Hindlimb muscle (tissue), 1 donor: ENCODE results near the gene SLC6A7. TPM values are rescaled to one million over a fixed set of nuclear protein-coding genes. Genes with fewer than 3 reads are reported as not detected.

Source experiments
- polyA plus RNA-seq: library from polyadenylated mRNA; unstranded; fragments of 120-200 nt; gene quantifications from one replicate; pipeline ENCODE4 v1.2.1, GENCODE V29; 2013; ENCODE audit not compliant: insufficient read length

Gene SLC6A7
- polyA plus RNA-seq, 1 donor: 0.22 TPM

Other genes starting within 250 kb of the SLC6A7 start
- gene PDE6A, start 245.3 kb upstream of the SLC6A7 start, polyA plus RNA-seq: 0.09 TPM
- 8.6 TPM for gene SLC26A2, start 229.3 kb upstream of the SLC6A7 start, polyA plus RNA-seq
- gene TIGD6, start 189.4 kb upstream of the SLC6A7 start, polyA plus RNA-seq: 2.2 TPM
- gene HMGXB3, start 189.3 kb upstream of the SLC6A7 start, polyA plus RNA-seq: 22.5 TPM
- gene CSF1R, start 103.5 kb upstream of the SLC6A7 start, polyA plus RNA-seq: 45.1 TPM
- 174 TPM for gene PDGFRB, start 34.2 kb upstream of the SLC6A7 start, polyA plus RNA-seq
- gene CDX1, start 23.3 kb upstream of the SLC6A7 start, polyA plus RNA-seq: 0.19 TPM
- 116 TPM for gene CAMK2A, start 99.7 kb downstream of the SLC6A7 start, polyA plus RNA-seq
- gene ARSI, start 112.8 kb downstream of the SLC6A7 start, polyA plus RNA-seq: 8.2 TPM
- 23.5 TPM for gene TCOF1, start 167.6 kb downstream of the SLC6A7 start, polyA plus RNA-seq
- 195 TPM for gene CD74, start 222.8 kb downstream of the SLC6A7 start, polyA plus RNA-seq